CD14-positive monocyte (primary cell): ENCODE results near the gene RRAS. TPM values are rescaled to one million over a fixed set of nuclear protein-coding genes. Genes with fewer than 3 reads are reported as not detected.
A peak's percentile ranks its signal among the peaks of the same experiment; 100 is the strongest.
"Not testable (repeated sequence)": the region's sequence is repeated elsewhere in the genome, so short reads cannot be mapped to it uniquely, and the experiment has no call there.

ENCODE experiments used
- DNase-seq, 3 donors: peaks; one replicate each; pipeline ENCODE4 v3.0.0-alpha.2; 2011 to 2022
- H2AFZ ChIP-seq: 2 replicates; pipeline ENCODE4 v1.6.0; 2012; ENCODE audit warnings: mild to moderate bottlenecking, low read depth, low read length, inconsistent platforms; ENCODE audit not compliant: insufficient read depth, poor library complexity, severe bottlenecking
- H3K27ac ChIP-seq, 2 donors: 1 replicate in 1 of 2; 2 replicates in 1 of 2; pipeline ENCODE4 v1.5.1; 2012 to 2013; ENCODE audit warnings: low read length in 2 of 2, control low read depth in 1 of 2, inconsistent platforms in 1 of 2, low read depth in 1 of 2, mild to moderate bottlenecking in 1 of 2
- H3K27me3 ChIP-seq, 2 donors: one replicate each; pipeline versions ENCODE4 v1.6.0 to v1.6.1; 2011 to 2013; ENCODE audit warnings: low read length in 2 of 2; ENCODE audit not compliant: control insufficient read depth in 2 of 2, insufficient read depth in 2 of 2
- H3K36me3 ChIP-seq, 2 donors: replicated peaks in 1 of 2; 1 replicate in 1 of 2; 2 replicates in 1 of 2; pipeline versions ENCODE4 v1.5.1 to v1.6.1; 2012 to 2013; ENCODE audit warnings: low read length in 2 of 2, control low read depth in 1 of 2, inconsistent platforms in 1 of 2, mild to moderate bottlenecking in 1 of 2; ENCODE audit not compliant: insufficient read depth in 2 of 2, control insufficient read depth in 1 of 2
- H3K4me1 ChIP-seq, 2 donors: 1 replicate in 1 of 2; 2 replicates in 1 of 2; pipeline versions ENCODE4 v1.5.1 to v1.6.1; 2012 to 2013; ENCODE audit warnings: low read length in 2 of 2, control low read depth in 1 of 2, inconsistent platforms in 1 of 2, mild to moderate bottlenecking in 1 of 2, moderate library complexity in 1 of 2; ENCODE audit not compliant: insufficient read depth in 2 of 2, control insufficient read depth in 1 of 2
- H3K4me2 ChIP-seq: replicated peaks from 2 replicates; pipeline ENCODE3; 2012; ENCODE audit warnings: low read length, moderate library complexity, mild to moderate bottlenecking; ENCODE audit not compliant: poor library complexity, severe bottlenecking; ENCODE audit errors: extremely low read depth
- H3K4me3 ChIP-seq, 3 experiments: fragments of 200-600 bp in 1 of 3; sonication (generic) in 1 of 3; replicated peaks in 1 of 3; 1 replicate in 2 of 3; 2 replicates in 1 of 3; pipeline ENCODE4 v1.5.1; 2011 to 2013; ENCODE audit warnings: low read length in 3 of 3, mild to moderate bottlenecking in 3 of 3, control low read depth in 2 of 3, low read depth in 2 of 3, inconsistent platforms in 1 of 3, moderate library complexity in 1 of 3
- H3K79me2 ChIP-seq: 2 replicates; pipeline ENCODE4 v1.6.0; 2012; ENCODE audit warnings: mild to moderate bottlenecking, control low read depth, inconsistent platforms, low read length, moderate library complexity; ENCODE audit not compliant: insufficient read depth
- H3K9ac ChIP-seq: 2 replicates; pipeline ENCODE4 v1.6.0; 2017; ENCODE audit warnings: low read length, mild to moderate bottlenecking; ENCODE audit not compliant: insufficient read depth, poor library complexity, severe bottlenecking
- H3K9me3 ChIP-seq, 2 donors: replicated peaks in 1 of 2; 1 replicate in 1 of 2; 2 replicates in 1 of 2; pipeline versions ENCODE4 v1.5.1 to v1.6.1; 2012 to 2013; ENCODE audit warnings: low read length in 2 of 2, control low read depth in 1 of 2; ENCODE audit not compliant: control insufficient read depth in 1 of 2, insufficient read depth in 1 of 2
- H4K20me1 ChIP-seq: 2 replicates; pipeline ENCODE4 v1.6.0; 2012; ENCODE audit warnings: mild to moderate bottlenecking, low read length, control low read depth, moderate library complexity; ENCODE audit not compliant: insufficient read depth
- H3K27ac Mint-ChIP-seq, 7 donors: one replicate each; pipeline ENCODE4 v1.8.0; 2020; ENCODE audit warnings: mild to moderate bottlenecking in 7 of 7, mixed read lengths in 7 of 7, moderate library complexity in 6 of 7, inconsistent platforms in 2 of 7
- H3K27me3 Mint-ChIP-seq, 3 donors: one replicate each; pipeline ENCODE4 v1.8.0; 2021 to 2022; ENCODE audit warnings: low read depth in 3 of 3, mild to moderate bottlenecking in 3 of 3, mixed read lengths in 3 of 3, moderate library complexity in 3 of 3, inconsistent platforms in 1 of 3
- H3K36me3 Mint-ChIP-seq, 2 donors: one replicate each; pipeline ENCODE4 v1.8.0; 2020; ENCODE audit warnings: mixed read lengths in 2 of 2, inconsistent platforms in 1 of 2, mild to moderate bottlenecking in 1 of 2
- H3K4me1 Mint-ChIP-seq: one replicate; pipeline ENCODE4 v1.8.0; 2020; ENCODE audit warnings: mild to moderate bottlenecking, mixed read lengths
- H3K4me3 Mint-ChIP-seq, 2 donors: one replicate each; pipeline ENCODE4 v1.8.0; 2020; ENCODE audit warnings: mild to moderate bottlenecking in 2 of 2, mixed read lengths in 2 of 2, moderate library complexity in 1 of 2
- H3K9me3 Mint-ChIP-seq, 7 donors: one replicate each; pipeline ENCODE4 v1.8.0; 2020 to 2022; ENCODE audit warnings: mixed read lengths in 7 of 7, mild to moderate bottlenecking in 6 of 7, moderate library complexity in 6 of 7, inconsistent platforms in 2 of 7
- CTCF ChIP-seq: fragments of 200-600 bp; IDR thresholded peaks from one replicate; pipeline ENCODE4 v1.8.0; 2022; ENCODE audit warnings: antibody characterized with exemption, mild to moderate bottlenecking
- WGBS: methylation state at CpG from one replicate; pipeline ENCODE4 v1.1.5; 2013; ENCODE audit warnings: missing lambda C conversion rate; ENCODE audit not compliant: insufficient coverage; 5-methylcytosine and 5-hydroxymethylcytosine counted together
- intact Hi-C, 2 donors: fragments of 100-400 bp; cut with micrococcal nuclease; formaldehyde crosslinking; loops; one replicate each; pipeline versions ENCODE4 v1.15.0 to v1.15.1; 2023
- polyA plus RNA-seq, 3 donors: library from polyadenylated mRNA; depleted of rRNA in 1 of 3; unstranded in 2 of 3; stranded (reverse) in 1 of 3; fragments of 300-500 nt in 2 of 3; fragments of >200 nt in 1 of 3; fragmentation: Illumina TruSeq in 2 of 3; gene quantifications; 1 replicate in 2 of 3; 2 replicates in 1 of 3; pipeline ENCODE4 v1.2.3, GENCODE V29; 2012 to 2021

RRAS gene
- polyA plus RNA-seq, 3 donors = 74.9 to 91.7 (median 80.0) TPM

- peaks cover 30 to 32% of the 10 kb centered on the region in 2 donors for H3K4me1 ChIP-seq
- WGBS = 84% methylated on average over 28 of the region's 30 CpGs
- Mint-ChIP-seq H3K9me3 (peaks cover 0 to 3% (median 0%) of the 10 kb centered on the region in 7 donors), H3K27ac (peak overlapping the region in 1 of 7 donors; percentile 84), H3K36me3 (peaks cover 0 to 3% of the 10 kb centered on the region in 2 donors), H3K4me1 (peaks cover 31% of the 10 kb centered on the region), H3K4me3 (peak overlapping the region in 1 of 2 donors; percentile 30), H3K27me3 (peaks cover 7 to 19% (median 19%) of the 10 kb centered on the region in 3 donors)
- no peaks in the 10 kb centered on the region for H4K20me1 ChIP-seq
- no peak for DNase-seq
- no peaks in the 10 kb centered on the region for H3K9me3 ChIP-seq
- no peaks in the 10 kb centered on the region for H3K27me3 ChIP-seq
- no peak overlapping the region for H2AFZ ChIP-seq
- no peak overlapping the region for H3K4me3 ChIP-seq
- H3K79me2 ChIP-seq = no peaks in the 10 kb centered on the region
- no peak overlapping the region for H3K9ac ChIP-seq
- no peak overlapping the region for H3K27ac ChIP-seq
- no peak for TF ChIP-seq CTCF
- no peaks in the 10 kb centered on the region for H3K36me3 ChIP-seq
- no peak overlapping the region for H3K4me2 ChIP-seq
- intact Hi-C loops = no loop called here
These were observed 3.6 kb downstream of the RRAS start for GRCh38 chr19:49636233-49636932.

GRCh38 chr19:49635530-49636232, 4.3 kb downstream of the RRAS start:
- TF ChIP-seq CTCF = no peak
- peak in 1 of 3 donors; percentile 22 for DNase-seq
- intact Hi-C loops = no loop called here
- H3K9ac ChIP-seq = no peak overlapping the region
- H3K27ac Mint-ChIP-seq = peak overlapping the region in 2 of 7 donors; percentile 10 to 20
- peak overlapping the region in 1 of 2 donors; percentile 30 for H3K4me3 Mint-ChIP-seq
- no peak overlapping the region for H3K27ac ChIP-seq
- no peak overlapping the region for H3K4me3 ChIP-seq
- H3K4me1 ChIP-seq = peaks cover 23 to 25% of the 10 kb centered on the region in 2 donors
- no peaks in the 10 kb centered on the region for H3K9me3 ChIP-seq
- peaks cover 7 to 19% (median 19%) of the 10 kb centered on the region in 3 donors for H3K27me3 Mint-ChIP-seq
- H4K20me1 ChIP-seq = no peaks in the 10 kb centered on the region
- H3K9me3 Mint-ChIP-seq = peaks cover 0 to 3% (median 0%) of the 10 kb centered on the region in 7 donors
- no peak overlapping the region for H3K4me2 ChIP-seq
- 70% methylated on average over 21 of the region's 24 CpGs for WGBS
- peaks cover 0 to 3% of the 10 kb centered on the region in 2 donors for H3K36me3 Mint-ChIP-seq
- H3K36me3 ChIP-seq = no peaks in the 10 kb centered on the region
- no peaks in the 10 kb centered on the region for H3K79me2 ChIP-seq
- no peaks in the 10 kb centered on the region for H3K27me3 ChIP-seq
- no peak overlapping the region for H2AFZ ChIP-seq
- H3K4me1 Mint-ChIP-seq = peaks cover 25% of the 10 kb centered on the region

- H3K27ac ChIP-seq, H3K4me1 Mint-ChIP-seq, H2AFZ ChIP-seq, H3K4me3 Mint-ChIP-seq, H4K20me1 ChIP-seq, H3K36me3 ChIP-seq, H3K9me3 ChIP-seq, DNase-seq, H3K4me3 ChIP-seq, H3K79me2 ChIP-seq, intact Hi-C loops, H3K4me1 ChIP-seq, H3K4me2 ChIP-seq, H3K27me3 ChIP-seq, H3K9me3 Mint-ChIP-seq, H3K9ac ChIP-seq: not testable (repeated sequence)
- Mint-ChIP-seq H3K27ac (peak overlapping the region in 1 of 7 donors; percentile 63), H3K27me3 (peaks cover 7 to 13% (median 8%) of the 10 kb centered on the region in 3 donors), H3K36me3 (peaks cover 4 to 16% of the 10 kb centered on the region in 2 donors)
- 94% methylated on average over 7 of the region's 9 CpGs for WGBS
These were observed 6.7 kb downstream of the RRAS start for GRCh38 chr19:49633273-49633672.
